Mononuclear cell (primary cell): ENCODE results near the gene DBF4B. TPM values are rescaled to one million over a fixed set of nuclear protein-coding genes. Genes with fewer than 3 reads are reported as not detected.
"Not testable (repeated sequence)": the region's sequence is repeated elsewhere in the genome, so short reads cannot be mapped to it uniquely, and the experiment has no call there.

ENCODE experiments used
- H3K27me3 ChIP-seq: 2 replicates; pipeline ENCODE4 v1.6.0; 2011; ENCODE audit warnings: low read length, control low read depth; ENCODE audit not compliant: insufficient read depth
- H3K4me1 ChIP-seq: 2 replicates; pipeline ENCODE4 v1.5.1; 2011; ENCODE audit warnings: mild to moderate bottlenecking, low read length, control low read depth; ENCODE audit not compliant: insufficient read depth
- H3K4me3 ChIP-seq: 2 replicates; pipeline ENCODE4 v1.5.1; 2011; ENCODE audit warnings: mild to moderate bottlenecking, low read length, moderate library complexity
- H3K9me3 ChIP-seq: 2 replicates; pipeline ENCODE4 v1.5.1; 2011; ENCODE audit warnings: low read depth, mild to moderate bottlenecking, control low read depth, low read length
- total RNA-seq: library from RNA; depleted of rRNA; stranded (reverse); fragments of >200 nt; gene quantifications from one replicate; pipeline ENCODE4 v1.2.3, GENCODE V29; 2012

Gene DBF4B
- total RNA-seq, 1 donor = 1.3 TPM

DNA sequence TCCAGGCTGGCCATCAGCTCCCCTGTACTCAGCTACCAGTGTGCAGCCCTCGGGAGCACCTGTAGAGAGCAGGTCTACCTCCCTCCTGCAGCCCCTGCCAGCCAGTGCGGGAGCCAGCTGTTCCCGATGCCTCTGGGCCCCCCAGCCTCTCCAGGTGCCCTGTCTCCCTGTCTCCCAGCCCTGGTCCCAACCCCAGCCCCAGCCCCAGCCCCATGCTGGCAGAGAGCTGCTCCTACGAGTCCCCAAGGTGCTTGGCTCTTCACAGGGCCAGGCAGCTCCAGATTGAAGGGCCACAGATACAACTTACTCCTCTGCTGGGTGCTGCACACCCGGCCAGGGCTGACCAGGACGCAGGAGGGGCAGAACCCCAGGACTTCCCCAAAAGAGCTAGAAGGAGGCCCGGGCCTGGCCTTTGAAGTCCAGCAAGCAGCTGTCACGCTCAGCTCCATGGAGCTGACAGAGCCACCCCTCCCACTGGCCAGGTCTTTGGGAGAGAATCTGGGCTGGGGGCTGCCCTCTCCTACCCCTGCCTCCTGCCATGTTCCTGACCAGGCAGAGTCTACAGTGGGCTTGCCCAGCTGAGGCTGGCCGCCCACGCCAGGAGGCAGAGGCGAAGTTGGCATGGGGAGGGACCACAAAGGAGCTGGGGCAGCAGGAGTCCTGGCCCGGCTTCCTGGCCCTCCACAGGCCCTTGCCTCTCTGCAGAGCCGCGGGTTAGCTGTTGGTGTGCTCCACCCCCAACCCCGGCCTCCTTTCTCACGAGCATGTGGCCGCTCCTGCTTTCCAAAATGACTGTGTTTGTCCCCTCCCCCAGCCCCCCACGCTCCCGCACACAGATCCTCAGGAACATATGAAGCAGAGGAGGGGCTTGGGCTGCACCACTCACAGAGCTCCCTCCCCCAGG, 40.9 kb downstream of the DBF4B start:
- no peaks in the 10 kb centered on the region for H3K9me3 ChIP-seq
- H3K27me3 ChIP-seq = no peaks in the 10 kb centered on the region
- H3K4me1 ChIP-seq = no peaks in the 10 kb centered on the region
- H3K4me3 ChIP-seq = no peak overlapping the region

DNA sequence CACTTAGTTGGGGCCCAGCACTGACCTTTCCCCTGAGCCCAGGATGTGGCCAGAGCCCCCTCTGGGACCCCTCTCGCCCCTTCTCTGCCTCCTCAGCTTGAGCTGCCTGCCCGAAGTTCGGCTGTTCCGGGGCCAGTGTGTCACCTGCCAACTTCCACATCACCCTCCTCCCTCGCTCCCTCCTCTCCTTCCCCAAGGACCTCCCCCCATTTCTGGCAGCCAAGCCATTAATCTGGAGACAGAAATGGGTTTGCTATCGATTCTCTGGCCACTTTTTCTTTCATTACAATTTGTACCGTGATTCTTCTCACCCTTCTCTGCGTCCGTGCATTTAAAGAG, 41.5 kb downstream of the DBF4B start:
- H3K4me1 ChIP-seq = no peaks in the 10 kb centered on the region
- no peak overlapping the region for H3K4me3 ChIP-seq
- H3K27me3 ChIP-seq = no peaks in the 10 kb centered on the region
- no peaks in the 10 kb centered on the region for H3K9me3 ChIP-seq

DNA sequence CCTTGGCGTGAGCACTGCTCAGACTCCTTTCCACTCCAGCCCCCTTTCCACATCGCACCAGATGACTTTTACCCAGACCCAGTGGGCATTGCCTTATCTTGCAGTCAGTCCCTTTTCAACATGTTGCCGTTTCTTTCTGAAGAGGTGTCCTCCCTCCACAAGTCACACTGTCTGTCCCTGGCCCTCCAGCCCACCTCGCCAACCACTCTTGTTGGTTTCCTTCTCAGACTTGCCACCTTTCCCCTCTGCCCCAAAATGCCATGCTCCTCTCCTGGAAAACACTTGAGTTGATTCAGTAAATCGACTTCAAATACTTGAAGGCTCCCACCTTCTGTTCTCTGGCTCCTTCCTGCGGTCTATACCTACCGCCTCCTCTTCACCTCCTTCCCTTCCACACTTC, 42.9 kb downstream of the DBF4B start:
- Histone ChIP-seq H3K9me3 (no peaks in the 10 kb centered on the region), H3K4me1 (no peaks in the 10 kb centered on the region), H3K27me3 (no peaks in the 10 kb centered on the region), H3K4me3 (no peak overlapping the region)

DNA sequence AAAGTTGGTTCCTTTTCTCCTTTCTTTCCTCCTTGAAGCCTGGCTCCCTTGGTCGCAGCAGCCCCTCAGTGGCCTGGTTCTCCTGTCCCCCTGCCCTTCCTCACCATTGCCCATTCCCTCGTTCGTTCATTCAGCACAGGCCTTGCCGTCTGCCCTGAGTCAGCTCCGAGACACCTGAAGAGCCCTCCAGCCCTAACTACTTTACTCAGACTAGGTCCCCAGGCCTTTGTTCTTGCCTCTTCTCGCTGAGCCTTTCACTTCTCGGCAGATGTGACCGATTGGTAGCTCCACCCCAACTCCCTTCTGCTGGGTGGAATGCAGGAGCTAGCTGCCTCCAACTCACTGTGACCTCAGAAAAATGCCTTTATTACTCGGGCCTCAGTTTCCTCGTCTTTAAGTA, 43.3 kb downstream of the DBF4B start:
- no peaks in the 10 kb centered on the region for H3K9me3 ChIP-seq
- H3K4me1 ChIP-seq = no peaks in the 10 kb centered on the region
- H3K27me3 ChIP-seq = no peaks in the 10 kb centered on the region
- H3K4me3 ChIP-seq = no peak overlapping the region

DNA sequence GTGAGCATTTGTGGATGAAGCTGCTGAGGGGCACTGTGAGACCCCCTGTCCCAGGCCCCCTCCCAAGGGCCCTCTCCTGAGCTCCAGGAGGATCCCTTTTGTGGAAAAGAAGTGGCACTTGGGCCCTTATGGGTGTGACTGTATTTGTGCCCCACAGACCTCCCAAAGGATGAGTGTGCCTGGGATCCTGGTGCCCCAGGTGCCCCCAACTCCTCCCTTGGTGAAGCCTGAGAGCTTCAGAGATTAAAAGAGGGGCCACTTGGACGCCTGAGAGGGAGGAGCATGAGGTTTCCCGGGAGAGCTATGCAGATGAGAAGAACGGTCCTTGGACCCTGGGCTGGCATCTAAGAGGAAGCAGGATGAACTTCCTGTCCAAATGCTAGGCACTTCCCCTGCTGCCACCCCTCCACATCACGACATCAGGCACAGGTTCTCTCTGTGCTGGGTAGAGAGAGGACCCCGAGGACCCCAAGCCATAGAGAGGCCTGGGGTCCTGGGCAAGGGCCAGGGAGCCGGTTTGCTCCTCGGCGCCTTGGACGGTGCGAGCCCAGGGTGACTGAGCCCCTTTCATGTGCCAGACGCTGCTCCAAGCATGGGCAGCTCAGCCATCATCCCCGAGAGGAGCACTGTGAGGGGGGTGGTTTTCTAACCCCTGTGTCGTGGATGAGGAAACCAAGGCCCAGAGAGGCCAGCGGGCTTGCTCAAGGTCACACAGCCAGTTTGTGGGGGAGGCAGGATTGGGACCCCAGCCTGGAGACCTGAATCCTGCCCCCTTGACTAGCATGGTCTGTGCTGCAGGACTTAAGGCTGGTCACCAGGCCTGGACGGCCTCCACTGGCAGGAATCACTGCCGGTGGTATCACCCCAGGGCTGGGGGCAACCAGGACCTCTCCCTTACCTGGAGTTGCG, 44.7 kb downstream of the DBF4B start:
- Histone ChIP-seq H3K4me3 (no peak overlapping the region), H3K4me1 (no peaks in the 10 kb centered on the region)

DNA sequence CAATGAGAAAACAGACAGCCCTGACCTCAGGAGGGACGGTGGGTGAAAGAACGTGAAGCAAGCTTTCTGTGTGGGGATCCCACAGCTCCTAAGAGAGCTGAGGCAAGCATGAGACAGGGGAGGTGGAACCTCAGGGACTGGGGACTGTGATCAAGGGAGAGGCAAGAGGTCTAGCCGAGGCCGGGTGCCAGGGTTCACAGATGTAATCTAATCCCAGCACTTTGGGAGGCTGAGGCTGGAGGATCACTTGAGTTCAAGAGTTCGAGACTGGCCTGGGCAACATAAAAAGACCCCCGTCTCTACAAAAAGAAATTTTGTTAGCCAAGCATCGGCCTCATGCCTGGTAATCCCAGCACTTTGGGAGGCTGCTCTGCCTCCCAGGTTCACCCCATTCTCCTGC, 45.8 kb downstream of the DBF4B start:
- no peaks in the 10 kb centered on the region for H3K9me3 ChIP-seq
- H3K4me3 ChIP-seq = no peak overlapping the region
- H3K27me3 ChIP-seq = peaks cover 18% of the 10 kb centered on the region
- peaks cover 4% of the 10 kb centered on the region for H3K4me1 ChIP-seq

More for the DNA sequence above, 44.7 kb downstream of the DBF4B start:
- peaks cover 14% of the 10 kb centered on the region for H3K27me3 ChIP-seq
- no peaks in the 10 kb centered on the region for H3K9me3 ChIP-seq

DNA sequence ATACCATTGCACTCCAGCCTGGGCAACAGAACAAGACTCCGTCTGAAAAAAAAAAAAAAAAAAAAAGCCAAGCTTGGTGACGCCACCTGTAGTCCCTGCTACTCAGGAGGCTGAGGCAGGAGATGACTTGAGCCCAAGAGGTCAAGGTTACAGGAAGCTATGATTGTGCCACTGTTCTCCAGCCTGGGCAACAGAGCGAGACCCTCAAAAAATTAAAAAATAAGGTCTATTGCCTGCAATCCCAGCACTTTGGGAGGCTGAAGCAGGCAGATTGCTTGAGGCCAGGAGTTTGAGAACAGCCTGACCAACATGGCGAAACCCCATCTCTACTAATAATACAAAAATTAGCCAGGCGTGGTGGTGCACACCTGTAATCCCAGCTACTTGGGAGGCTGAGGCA, 46.7 kb downstream of the DBF4B start:
- H3K4me3 ChIP-seq, H3K9me3 ChIP-seq, H3K4me1 ChIP-seq: not testable (repeated sequence)
- peaks cover 27% of the 10 kb centered on the region for H3K27me3 ChIP-seq

DNA sequence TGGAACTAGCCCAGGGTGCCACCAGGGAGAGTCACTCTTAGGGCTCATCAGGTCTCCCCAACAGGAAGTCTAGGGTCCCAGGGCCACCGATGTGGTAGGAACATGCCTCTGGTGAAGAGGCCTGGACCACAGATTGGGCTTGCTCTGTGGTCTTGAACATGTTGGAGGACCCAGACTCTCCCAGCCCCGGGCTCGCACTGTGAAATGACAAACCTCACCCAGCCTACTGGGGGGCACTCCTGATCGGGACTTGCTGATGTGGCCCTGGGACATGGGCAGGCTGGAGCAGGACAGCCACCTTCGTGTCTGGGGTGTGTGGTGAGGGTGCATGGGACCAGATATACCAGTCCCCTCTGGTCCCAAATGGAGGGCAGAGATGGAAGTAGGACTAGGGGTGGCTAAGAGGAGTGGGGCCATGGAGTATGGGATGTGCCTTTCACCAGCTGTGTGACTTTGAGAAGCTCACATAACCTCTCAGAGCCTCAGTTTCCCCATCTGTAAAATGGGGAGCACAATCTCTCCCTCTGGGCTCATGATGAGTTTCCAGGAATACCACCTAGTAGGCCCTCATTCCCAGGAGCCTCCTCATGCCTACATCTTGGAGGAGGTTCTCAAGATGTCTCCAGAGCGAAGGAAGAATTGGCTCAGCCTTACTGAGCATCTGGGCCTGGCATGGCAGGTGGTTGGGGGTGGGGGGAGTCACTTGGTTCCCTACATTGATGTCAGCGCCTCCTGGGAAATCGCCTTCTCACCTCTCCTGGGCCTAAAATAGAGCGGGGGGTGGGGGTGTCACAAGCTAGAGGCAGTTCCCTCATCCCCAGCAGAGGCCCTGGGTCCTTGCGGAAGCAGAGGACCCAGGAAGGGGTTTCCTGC, 48.8 kb downstream of the DBF4B start:
- Histone ChIP-seq H3K9me3 (no peaks in the 10 kb centered on the region), H3K4me1 (peaks cover 8% of the 10 kb centered on the region), H3K27me3 (peaks cover 29% of the 10 kb centered on the region), H3K4me3 (no peak overlapping the region)

DNA sequence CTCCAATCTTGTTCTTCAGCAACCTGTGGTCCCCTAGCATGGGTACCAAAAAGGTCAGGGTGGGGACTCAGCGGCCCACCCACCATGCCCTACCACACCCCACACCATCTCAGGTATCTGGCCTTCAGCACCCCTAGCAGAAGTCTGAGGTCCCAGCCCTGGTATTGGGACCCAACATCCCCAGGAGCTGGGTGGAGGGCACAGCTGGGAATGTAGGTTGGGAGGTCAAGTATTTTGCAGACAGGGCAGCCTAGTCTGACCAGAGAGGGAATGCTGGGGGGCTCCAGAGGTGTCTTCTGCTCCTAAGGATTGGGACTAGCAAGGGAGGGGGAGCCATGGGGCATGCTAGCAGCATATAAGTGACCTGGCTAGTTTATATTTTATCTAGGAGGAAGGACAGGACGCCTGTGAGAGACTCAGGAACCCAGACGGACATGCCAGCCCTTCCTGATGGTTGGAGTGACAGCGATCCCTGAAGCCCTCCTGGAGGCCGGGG, 49.5 kb downstream of the DBF4B start:
- no peak overlapping the region for H3K4me3 ChIP-seq
- peaks cover 8% of the 10 kb centered on the region for H3K4me1 ChIP-seq
- peaks cover 29% of the 10 kb centered on the region for H3K27me3 ChIP-seq
- no peaks in the 10 kb centered on the region for H3K9me3 ChIP-seq

DNA sequence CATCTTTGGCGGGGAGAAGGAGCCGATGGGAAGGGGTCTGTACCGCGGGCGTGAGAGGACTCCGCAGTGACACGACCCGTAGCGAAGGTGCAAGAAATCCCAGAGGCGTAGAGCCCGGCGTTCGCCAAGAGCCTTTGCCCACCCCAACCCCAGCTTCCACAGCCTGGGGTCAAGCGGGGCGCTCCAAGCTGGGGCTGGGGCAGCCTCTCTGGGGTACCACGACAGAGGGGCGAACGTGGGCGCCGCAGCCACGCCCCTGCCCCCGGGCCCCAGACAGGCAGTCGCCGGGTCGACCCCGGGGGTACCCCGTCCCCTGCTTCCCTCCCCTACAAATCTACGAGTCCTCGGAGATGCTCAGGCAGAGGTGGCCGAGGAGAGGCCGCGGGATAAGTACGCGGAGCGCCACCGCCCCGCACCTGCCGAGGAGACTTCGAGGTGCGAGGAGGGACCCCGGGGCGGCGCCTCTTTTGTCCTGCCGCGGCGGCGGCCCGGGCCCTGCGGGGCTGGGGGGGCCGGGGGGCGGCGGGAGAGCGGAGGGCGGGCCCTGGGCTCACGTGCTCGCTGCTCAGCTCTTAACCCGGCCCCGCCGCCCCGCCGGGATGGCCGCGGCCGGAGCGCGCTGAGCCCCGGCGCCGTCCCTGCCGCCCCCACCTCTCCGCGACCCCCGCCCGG, 50.1 kb downstream of the DBF4B start, which contains the start of gene ADAM11:
Gene ADAM11, plus strand, starts transcription at position 575 of the 672 bp plus-strand sequence. CDS start 212 bp downstream, outside the sequence.
- H3K4me1 ChIP-seq = peaks cover 8% of the 10 kb centered on the region
- no peak within 1 kb of the TSS for H3K4me3 ChIP-seq
- peaks cover 29% of the 10 kb centered on the region for H3K27me3 ChIP-seq
- H3K9me3 ChIP-seq = no peaks in the 10 kb centered on the region

DNA sequence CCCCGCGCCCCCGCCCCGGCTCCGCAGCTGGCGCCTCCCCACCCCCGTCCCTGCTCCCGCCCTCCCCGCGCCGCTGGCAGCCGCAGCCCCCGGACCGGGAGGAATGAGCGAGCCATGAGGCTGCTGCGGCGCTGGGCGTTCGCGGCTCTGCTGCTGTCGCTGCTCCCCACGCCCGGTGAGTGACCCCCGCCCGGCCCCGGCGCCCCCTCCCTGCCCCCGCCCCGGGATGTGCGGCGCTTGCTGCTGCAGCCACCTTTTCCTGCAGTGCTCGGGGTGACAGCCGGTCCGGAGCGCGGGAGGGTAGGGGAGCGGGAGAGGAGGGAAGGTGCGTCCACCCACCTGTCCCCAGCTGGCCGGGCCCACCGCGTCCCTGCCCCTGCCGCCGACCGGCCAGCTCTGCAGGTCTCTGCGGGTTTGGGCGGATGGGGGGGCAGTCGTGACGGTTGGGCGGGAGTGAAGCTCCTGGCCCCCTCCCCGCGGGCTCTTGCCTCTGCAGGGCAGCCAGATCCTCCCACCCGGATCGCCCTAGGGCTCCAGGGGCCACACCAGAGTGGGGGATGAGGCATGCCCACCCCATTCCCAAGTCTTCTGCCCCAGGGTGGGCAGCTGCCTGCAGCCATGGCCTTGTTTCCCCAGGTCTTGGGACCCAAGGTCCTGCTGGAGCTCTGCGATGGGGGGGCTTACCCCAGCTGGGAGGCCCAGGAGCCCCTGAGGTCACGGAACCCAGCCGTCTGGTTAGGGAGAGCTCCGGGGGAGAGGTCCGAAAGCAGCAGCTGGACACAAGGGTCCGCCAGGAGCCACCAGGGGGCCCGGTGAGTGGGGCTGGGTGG, 50.8 kb downstream of the DBF4B start:
- peaks cover 8% of the 10 kb centered on the region for H3K4me1 ChIP-seq

DNA sequence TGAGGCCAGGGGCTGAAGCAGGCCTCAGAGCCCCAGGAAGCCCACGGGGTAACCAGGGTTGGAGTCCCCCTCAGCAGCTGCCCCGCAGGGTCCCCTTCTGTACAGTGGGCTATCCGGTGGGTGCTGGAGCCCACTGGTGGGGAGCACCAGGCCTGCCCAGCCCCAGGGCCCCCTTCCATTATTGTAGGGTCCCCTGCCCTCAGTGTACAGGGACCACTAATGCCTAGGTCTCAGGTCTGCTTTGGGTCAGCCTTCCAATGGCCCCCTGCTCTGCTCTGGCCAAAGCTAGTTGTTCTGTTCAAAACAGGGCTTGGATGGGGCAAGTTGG, 51.4 kb downstream of the DBF4B start:
- Histone ChIP-seq H3K27me3 (peaks cover 29% of the 10 kb centered on the region), H3K4me1 (peaks cover 8% of the 10 kb centered on the region), H3K4me3 (no peak overlapping the region), H3K9me3 (no peaks in the 10 kb centered on the region)

More for the DNA sequence above, 50.8 kb downstream of the DBF4B start:
- Histone ChIP-seq H3K27me3 (peaks cover 29% of the 10 kb centered on the region), H3K4me3 (no peak overlapping the region), H3K9me3 (no peaks in the 10 kb centered on the region)

DNA sequence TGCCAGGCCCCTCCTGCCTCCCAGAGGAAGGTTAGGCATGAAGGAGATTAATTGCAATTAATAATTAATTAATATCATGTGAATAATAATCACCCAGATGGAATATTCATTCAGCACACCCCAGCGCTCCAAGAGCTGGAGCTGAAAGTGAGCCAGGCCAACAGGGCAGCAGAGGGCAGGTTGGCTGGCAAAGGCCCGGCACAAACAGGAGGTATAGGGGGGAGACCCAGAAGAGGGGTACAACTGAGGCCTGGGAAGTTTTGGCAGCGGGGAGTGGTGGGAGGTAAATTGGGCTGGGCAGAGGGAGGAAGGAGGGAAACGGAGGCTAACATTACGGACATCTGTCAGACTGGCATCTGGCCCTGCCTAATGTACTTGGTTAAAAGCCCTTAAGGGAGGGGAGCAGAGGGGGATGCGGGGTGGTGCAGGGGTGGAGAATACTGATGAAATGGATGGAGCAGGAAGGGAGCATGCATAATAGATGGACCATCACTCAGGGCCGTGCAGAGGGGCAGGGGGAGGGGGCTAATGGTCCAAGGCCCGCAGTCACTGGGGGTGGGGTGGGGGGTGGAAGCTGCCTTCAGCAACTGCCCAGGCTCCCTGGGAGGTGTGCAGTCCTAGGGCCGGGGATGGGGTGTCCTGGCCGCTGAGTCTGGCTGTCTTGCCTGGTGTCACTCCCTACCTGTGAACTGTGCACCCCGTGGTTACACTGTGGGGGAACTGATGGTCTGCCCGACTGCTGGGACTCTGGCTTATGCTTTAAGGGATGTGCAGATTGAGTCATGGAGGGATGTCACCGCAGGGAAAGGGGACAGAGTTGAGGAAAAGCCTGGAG, 52.2 kb downstream of the DBF4B start:
- H3K4me3 ChIP-seq = no peak overlapping the region
- peaks cover 29% of the 10 kb centered on the region for H3K27me3 ChIP-seq
- H3K9me3 ChIP-seq = no peaks in the 10 kb centered on the region
- H3K4me1 ChIP-seq = peaks cover 8% of the 10 kb centered on the region
